Uterus (tissue), 2 donors: ENCODE results near the gene PANX2.
A peak's percentile ranks its signal among the peaks of the same experiment; 100 is the strongest.

Experiments
- POLR2A ChIP-seq, 2 donors: fragments of 450-650 bp; IDR thresholded peaks; one replicate each; pipeline ENCODE4 v1.6.1; 2016; ENCODE audit warnings: antibody characterized with exemption in 2 of 2, mild to moderate bottlenecking in 1 of 2, moderate library complexity in 1 of 2
- TF ChIP-seq, protein P1 (sequence below), 4 experiments: fragments of 200-600 bp in 2 of 4; fragments of 450-650 bp in 2 of 4; sonication (generic) in 2 of 4; IDR thresholded peaks; one replicate each; pipeline ENCODE4 v1.5.1; 2016 to 2019; ENCODE audit warnings: antibody characterized with exemption in 4 of 4, mild to moderate bottlenecking in 2 of 4, moderate library complexity in 1 of 4

DNA sequence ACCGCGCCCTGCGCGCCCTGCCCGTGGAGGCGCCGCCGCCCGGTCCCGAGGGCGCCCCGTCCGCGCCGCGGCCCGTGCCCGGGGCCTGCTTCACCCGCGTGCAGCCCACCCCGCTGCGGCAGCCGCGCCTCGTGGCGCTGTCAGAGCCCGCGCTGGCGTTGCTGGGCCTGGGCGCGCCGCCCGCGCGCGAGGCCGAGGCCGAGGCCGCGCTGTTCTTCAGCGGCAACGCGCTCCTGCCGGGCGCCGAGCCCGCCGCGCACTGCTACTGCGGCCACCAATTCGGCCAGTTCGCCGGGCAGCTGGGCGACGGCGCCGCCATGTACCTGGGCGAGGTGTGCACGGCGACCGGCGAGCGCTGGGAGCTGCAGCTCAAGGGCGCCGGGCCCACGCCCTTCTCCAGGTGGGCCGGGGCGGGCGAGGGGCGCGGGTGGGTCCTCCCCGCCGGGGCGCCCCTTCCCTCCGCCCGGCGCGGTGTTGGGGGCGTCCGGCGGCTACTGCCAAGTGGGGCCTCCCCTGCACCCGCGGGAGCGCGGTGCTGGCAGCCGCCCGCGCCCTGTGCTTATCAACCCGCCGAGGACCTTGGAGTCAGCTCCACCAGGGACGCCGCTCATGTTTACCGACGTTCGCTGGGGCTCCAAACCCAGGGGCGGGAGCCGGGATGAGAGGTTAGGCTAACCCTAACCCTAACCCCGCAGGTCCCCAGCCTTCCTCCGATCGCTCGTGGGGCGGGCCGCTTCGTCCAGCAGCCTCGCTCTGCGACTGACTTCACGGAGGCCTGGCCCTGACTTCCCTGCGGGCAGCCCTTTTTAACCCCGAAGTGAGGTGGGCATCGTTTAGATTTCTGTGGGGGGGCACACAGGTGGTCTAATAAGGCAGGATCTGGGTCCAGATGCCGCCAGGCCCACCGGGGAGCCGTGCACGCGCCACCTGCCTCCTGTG, 30.9 kb downstream of the PANX2 start:
- TF ChIP-seq, protein P1, sequence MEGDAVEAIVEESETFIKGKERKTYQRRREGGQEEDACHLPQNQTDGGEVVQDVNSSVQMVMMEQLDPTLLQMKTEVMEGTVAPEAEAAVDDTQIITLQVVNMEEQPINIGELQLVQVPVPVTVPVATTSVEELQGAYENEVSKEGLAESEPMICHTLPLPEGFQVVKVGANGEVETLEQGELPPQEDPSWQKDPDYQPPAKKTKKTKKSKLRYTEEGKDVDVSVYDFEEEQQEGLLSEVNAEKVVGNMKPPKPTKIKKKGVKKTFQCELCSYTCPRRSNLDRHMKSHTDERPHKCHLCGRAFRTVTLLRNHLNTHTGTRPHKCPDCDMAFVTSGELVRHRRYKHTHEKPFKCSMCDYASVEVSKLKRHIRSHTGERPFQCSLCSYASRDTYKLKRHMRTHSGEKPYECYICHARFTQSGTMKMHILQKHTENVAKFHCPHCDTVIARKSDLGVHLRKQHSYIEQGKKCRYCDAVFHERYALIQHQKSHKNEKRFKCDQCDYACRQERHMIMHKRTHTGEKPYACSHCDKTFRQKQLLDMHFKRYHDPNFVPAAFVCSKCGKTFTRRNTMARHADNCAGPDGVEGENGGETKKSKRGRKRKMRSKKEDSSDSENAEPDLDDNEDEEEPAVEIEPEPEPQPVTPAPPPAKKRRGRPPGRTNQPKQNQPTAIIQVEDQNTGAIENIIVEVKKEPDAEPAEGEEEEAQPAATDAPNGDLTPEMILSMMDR (IDR thresholded peaks at IDR 0.05), result peak in 2 of 4 experiments; percentile 8 to 32
- no peak for TF ChIP-seq POLR2A (IDR thresholded peaks at IDR 0.05)
